HG02571 (cell line): ENCODE results near the gene TMEM52.

Source experiments
- ATAC-seq: cut with Tn5 transposase; IDR thresholded peaks from one replicate; pipeline ENCODE4 v1.9.1; 2021; ENCODE audit warnings: mild to moderate bottlenecking, moderate library complexity; ENCODE audit not compliant: unreplicated experiment

TMEM52 gene

GRCh38 chr1:1916851-1917251, 2.2 kb downstream of the TMEM52 start:
- ATAC-seq: no peak

- no peak for ATAC-seq
These were observed 2.9 kb downstream of the TMEM52 start for GRCh38 chr1:1915911-1916840.

GRCh38 chr1:1914971-1915692, 3.9 kb downstream of the TMEM52 start, which contains the start of gene CALML6:
Gene CALML6 (plus strand): TSS chr1:1915260. CDS start chr1:1915281, 21 bp downstream.
- no peak for ATAC-seq

GRCh38 chr1:1914101-1914970, 4.7 kb downstream of the TMEM52 start:
- ATAC-seq: no peak

GRCh38 chr1:1911350-1912041, 7.6 kb downstream of the TMEM52 start:
- no peak for ATAC-seq

- no peak for ATAC-seq
These were observed 8.3 kb downstream of the TMEM52 start for GRCh38 chr1:1910651-1911331.

- no peak for ATAC-seq
These were observed 9.0 kb downstream of the TMEM52 start for GRCh38 chr1:1910033-1910465.

GRCh38 chr1:1908506-1908791, 10.6 kb downstream of the TMEM52 start:
- peak; percentile 5 for ATAC-seq

GRCh38 chr1:1907098-1907736, 11.9 kb downstream of the TMEM52 start:
- ATAC-seq: no peak

GRCh38 chr1:1906185-1907097, 12.6 kb downstream of the TMEM52 start:
- no peak for ATAC-seq

GRCh38 chr1:1903224-1903623, 15.9 kb downstream of the TMEM52 start:
- no peak for ATAC-seq

- no peak for ATAC-seq
These were observed 17.3 kb downstream of the TMEM52 start for GRCh38 chr1:1901641-1902294.

- ATAC-seq: no peak
These were observed 18.0 kb downstream of the TMEM52 start for GRCh38 chr1:1900883-1901640.

- ATAC-seq: no peak
These were observed 19.1 kb downstream of the TMEM52 start for GRCh38 chr1:1899967-1900327.

- no peak for ATAC-seq
These were observed 19.7 kb downstream of the TMEM52 start for GRCh38 chr1:1899266-1899966.

- no peak for ATAC-seq
These were observed 20.7 kb downstream of the TMEM52 start for GRCh38 chr1:1898246-1898933.
